Astrocyte (in vitro differentiated cells and primary cell): ENCODE measurements around the gene POMZP3.
"Not testable (repeated sequence)": the region's sequence is repeated elsewhere in the genome, so short reads cannot be mapped to it uniquely, and the experiment has no call there.

ENCODE experiments used
- CTCF ChIP-seq: IDR thresholded peaks from 2 replicates; pipeline ENCODE4 v1.5.1; 2011; ENCODE audit warnings: low read depth, mild to moderate bottlenecking, inconsistent platforms, low read length, moderate library complexity; ENCODE audit not compliant: insufficient read depth
- EZH2 ChIP-seq: IDR thresholded peaks from 2 replicates; pipeline ENCODE4 v1.6.1; 2012; ENCODE audit warnings: mild to moderate bottlenecking, low read length, inconsistent platforms; ENCODE audit not compliant: insufficient read depth

- not testable (repeated sequence) for TF ChIP-seq CTCF, EZH2
Measured at GRCh38 chr7:76592694-76593093, 34.4 kb downstream of the POMZP3 start.
